Endothelial cell (in vitro differentiated cells): Measurements from ENCODE around the gene ATP1A1. TPM values are rescaled to one million over a fixed set of nuclear protein-coding genes. Genes with fewer than 3 reads are reported as not detected.

Experiments used
- DNase-seq: peaks from one replicate; pipeline ENCODE4 v3.0.0; 2021; ENCODE audit warnings: low spot score
- H3K27ac Mint-ChIP-seq: one replicate; pipeline ENCODE4 v1.8.0; 2021; ENCODE audit warnings: mixed read lengths, inconsistent platforms; ENCODE audit not compliant: unreplicated experiment
- H3K27me3 Mint-ChIP-seq: one replicate; pipeline ENCODE4 v1.8.0; 2021; ENCODE audit warnings: mild to moderate bottlenecking, moderate library complexity, mixed read lengths, inconsistent platforms; ENCODE audit not compliant: unreplicated experiment
- H3K36me3 Mint-ChIP-seq: one replicate; pipeline ENCODE4 v1.8.0; 2021; ENCODE audit warnings: mild to moderate bottlenecking, low read depth, mixed read lengths, inconsistent platforms; ENCODE audit not compliant: unreplicated experiment
- H3K4me1 Mint-ChIP-seq: one replicate; pipeline ENCODE4 v1.8.0; 2021; ENCODE audit warnings: mild to moderate bottlenecking, mixed read lengths, inconsistent platforms; ENCODE audit not compliant: unreplicated experiment
- H3K4me3 Mint-ChIP-seq: one replicate; pipeline ENCODE4 v1.8.0; 2021; ENCODE audit warnings: mild to moderate bottlenecking, mixed read lengths, inconsistent platforms; ENCODE audit not compliant: unreplicated experiment
- H3K9me3 Mint-ChIP-seq: one replicate; pipeline ENCODE4 v1.8.0; 2021; ENCODE audit warnings: mixed read lengths, inconsistent platforms; ENCODE audit not compliant: unreplicated experiment
- total RNA-seq: library from RNA; stranded (reverse); fragmentation: NEBNext Ultra II Directional; extraction: Animal tissue kit (Norgen Biotek cat#: 25700); gene quantifications from one replicate; pipeline ENCODE4 v1.2.1, GENCODE V29; 2021; ENCODE audit not compliant: unreplicated experiment
- TF ChIP-seq, protein P1 (sequence below): fragments of 200-600 bp; sonication (generic); IDR thresholded peaks from one replicate; pipeline ENCODE4 v1.5.0; 2021; ENCODE audit warnings: antibody characterized with exemption; ENCODE audit not compliant: unreplicated experiment

Gene ATP1A1
- total RNA-seq, 1 donor from 2014 or later, result 156 TPM

DNA sequence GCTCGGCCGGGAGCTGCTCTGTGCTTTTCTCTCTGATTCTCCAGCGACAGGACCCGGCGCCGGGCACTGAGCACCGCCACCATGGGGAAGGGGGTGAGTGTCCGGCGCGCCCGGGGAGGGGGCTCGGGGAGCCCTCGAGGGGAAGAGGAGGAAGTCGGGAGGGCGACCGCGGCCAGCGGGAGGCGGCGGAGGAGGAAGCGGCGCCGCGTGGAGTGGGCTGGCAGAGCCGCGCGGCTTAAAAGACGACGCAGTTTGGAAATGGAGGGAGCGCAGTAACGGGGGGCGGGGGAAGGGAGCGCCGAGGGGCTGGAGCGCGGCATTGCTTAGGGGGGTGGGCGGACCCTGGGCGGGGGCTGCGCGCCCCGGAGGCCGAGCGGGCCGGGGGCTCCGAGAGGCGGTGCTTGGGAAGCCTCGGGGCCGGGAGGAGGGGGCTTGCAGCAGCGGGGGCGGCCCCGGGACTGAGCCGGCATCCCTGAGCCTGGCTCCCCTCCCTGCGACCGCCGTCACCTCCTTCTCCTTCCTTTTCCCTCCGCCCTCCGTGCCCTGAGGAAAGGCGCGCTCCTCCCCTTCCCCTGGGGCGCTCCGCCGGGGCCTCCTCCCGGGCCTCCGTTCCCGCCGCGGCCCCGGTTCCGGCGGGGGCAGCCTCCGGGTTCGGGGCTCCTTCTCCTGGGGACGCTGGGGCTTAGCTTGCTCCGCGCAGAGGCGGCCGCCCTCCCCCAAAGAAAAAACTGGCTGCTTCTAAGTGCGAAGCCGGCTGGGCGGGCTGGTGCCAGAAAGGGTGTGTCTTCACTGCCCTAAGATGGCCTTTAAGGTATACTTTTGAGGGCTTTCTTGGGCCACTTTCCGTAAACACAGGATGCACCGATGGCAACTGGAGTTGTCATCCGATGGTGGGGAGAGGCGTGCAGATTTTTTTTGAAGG lies 648 bp downstream of the ATP1A1 start:
- H3K36me3 Mint-ChIP-seq, result peaks cover 7% of the 10 kb centered on the region
- peaks cover 40% of the 10 kb centered on the region for H3K4me1 Mint-ChIP-seq
- H3K4me3 Mint-ChIP-seq, result peak overlapping the region; percentile 97
- peak; percentile 66 for DNase-seq
- no peaks in the 10 kb centered on the region for H3K9me3 Mint-ChIP-seq
- H3K27me3 Mint-ChIP-seq, result peaks cover 10% of the 10 kb centered on the region
- H3K27ac Mint-ChIP-seq, result peak overlapping the region; percentile 89
- TF ChIP-seq, protein P1, sequence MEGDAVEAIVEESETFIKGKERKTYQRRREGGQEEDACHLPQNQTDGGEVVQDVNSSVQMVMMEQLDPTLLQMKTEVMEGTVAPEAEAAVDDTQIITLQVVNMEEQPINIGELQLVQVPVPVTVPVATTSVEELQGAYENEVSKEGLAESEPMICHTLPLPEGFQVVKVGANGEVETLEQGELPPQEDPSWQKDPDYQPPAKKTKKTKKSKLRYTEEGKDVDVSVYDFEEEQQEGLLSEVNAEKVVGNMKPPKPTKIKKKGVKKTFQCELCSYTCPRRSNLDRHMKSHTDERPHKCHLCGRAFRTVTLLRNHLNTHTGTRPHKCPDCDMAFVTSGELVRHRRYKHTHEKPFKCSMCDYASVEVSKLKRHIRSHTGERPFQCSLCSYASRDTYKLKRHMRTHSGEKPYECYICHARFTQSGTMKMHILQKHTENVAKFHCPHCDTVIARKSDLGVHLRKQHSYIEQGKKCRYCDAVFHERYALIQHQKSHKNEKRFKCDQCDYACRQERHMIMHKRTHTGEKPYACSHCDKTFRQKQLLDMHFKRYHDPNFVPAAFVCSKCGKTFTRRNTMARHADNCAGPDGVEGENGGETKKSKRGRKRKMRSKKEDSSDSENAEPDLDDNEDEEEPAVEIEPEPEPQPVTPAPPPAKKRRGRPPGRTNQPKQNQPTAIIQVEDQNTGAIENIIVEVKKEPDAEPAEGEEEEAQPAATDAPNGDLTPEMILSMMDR, result no peak

DNA sequence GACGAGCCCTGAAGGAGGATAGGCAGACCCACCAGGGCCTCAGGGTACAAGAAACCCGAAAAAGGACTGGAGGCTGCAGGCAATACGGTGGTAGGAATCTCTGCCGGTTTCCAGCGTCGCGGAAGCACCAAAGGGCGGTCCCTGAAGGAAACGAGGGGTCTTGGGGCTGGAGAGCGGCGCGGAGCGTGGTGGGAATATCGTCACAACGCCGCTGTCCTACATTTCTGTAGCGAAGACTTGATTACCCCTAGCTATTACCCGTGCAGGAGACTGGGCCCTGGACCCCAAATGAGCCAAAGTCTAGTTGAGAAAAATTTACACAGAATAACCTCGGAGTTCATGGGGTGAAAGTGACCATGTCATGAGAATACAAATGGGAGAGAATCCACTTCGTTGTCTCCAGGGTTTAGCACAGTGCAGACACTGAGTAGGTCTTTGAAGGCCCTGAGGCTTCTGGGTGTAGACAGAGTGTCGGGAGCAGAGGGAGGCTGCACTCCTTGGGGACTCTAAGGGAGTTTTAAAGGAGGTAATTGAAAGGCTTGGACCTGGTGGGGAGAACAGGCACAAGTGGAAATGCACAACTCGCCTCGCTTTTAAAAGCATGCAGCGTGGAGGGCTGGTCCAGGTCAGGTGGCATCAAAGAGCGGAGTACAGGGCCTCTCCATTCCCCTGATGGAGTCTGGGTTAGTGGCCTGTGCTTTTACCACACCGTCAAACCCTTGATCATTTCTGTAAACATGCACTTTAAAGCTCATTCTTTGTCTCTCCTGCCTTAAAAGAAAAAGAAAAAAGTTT lies 1.5 kb downstream of the ATP1A1 start:
- DNase-seq, result peak; percentile 21
- peaks cover 40% of the 10 kb centered on the region for H3K4me1 Mint-ChIP-seq
- H3K27ac Mint-ChIP-seq, result peak overlapping the region; percentile 89
- peaks cover 7% of the 10 kb centered on the region for H3K36me3 Mint-ChIP-seq
- no peaks in the 10 kb centered on the region for H3K9me3 Mint-ChIP-seq
- H3K27me3 Mint-ChIP-seq, result peaks cover 10% of the 10 kb centered on the region
- TF ChIP-seq, protein P1, result no peak
- H3K4me3 Mint-ChIP-seq, result peak overlapping the region; percentile 97

DNA sequence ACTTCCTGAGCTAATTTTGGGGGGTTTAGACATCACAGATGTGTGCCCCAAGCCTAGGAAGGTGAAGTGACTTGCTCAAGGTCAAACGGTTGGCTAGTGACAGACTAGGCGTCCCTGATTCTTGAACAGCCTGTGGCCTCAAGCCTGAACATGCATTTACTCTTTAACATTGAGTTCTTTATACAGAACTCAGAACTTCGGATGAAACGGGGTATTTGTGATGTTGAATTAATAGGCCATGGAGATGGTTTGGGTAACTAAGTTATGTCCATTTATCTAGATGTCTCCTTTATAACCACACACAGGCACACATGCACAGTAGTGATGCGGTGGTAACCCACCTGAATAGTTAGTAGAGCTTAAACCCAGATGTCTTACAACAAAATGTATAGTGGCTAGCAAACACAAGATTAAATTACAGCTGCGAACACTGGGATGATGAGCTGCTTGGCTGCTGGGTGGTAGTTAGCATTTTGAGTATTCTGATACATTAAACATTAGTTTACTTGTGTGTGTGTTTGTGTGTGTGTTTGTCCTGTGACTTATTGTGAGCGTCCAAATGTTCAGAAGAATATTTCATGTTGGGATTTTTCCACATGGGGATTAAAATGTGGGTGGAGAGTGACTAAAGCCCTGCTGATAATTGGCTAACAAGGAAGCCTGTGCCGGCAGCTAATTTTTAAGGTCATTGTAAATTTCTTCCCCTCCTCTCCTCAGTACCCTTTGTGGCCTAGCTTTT lies 2.3 kb downstream of the ATP1A1 start:
- H3K4me3 Mint-ChIP-seq, result peak overlapping the region; percentile 97
- peaks cover 41% of the 10 kb centered on the region for H3K4me1 Mint-ChIP-seq
- no peak for DNase-seq
- H3K27me3 Mint-ChIP-seq, result peaks cover 10% of the 10 kb centered on the region
- peak overlapping the region; percentile 68 for H3K27ac Mint-ChIP-seq
- H3K36me3 Mint-ChIP-seq, result peaks cover 7% of the 10 kb centered on the region
- TF ChIP-seq, protein P1, result no peak
- H3K9me3 Mint-ChIP-seq, result no peaks in the 10 kb centered on the region

DNA sequence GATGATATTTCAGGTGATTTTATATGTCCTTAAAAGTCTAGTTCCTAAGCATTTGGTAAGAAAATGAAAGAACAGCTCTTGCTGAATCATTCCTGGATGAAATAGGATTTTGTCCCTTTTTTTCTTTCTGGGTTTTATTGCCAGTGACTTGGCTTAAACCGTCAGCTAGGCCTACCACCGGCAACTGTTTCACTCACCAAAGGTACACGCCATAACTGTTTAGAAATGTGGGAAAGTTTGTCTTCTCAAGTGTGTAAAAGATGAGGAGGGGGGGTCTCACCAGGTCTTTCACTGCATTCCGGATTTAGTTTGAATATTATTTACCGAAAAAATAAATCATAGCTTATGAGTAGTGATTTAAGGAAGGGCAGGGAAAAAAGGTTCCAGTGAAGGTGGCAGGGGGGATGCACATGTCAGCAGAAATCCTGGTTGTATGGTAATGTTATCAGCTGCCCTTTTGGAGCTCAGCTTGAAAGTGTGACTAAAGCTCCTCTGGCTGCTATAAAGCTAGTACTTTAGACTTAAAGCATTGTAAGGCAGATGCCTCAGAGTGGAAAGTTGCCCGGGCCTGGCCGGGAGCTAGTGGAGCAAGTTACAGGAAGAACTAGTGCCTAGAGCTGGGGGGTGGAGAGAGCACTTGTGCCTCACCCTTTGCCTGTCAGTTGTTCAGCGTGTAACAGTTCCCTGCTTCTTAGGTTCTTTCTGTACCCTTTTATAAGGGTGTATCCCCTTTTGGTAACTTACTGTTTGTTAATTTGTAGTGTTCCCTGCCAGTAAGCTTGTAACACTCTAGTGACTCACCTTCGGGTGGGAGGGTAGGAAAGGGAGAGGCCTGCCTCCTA lies 3.1 kb downstream of the ATP1A1 start:
- TF ChIP-seq, protein P1, result no peak
- Mint-ChIP-seq H3K4me3 (no peak overlapping the region), H3K27me3 (peaks cover 10% of the 10 kb centered on the region), H3K9me3 (no peaks in the 10 kb centered on the region), H3K27ac (no peak overlapping the region), H3K4me1 (peaks cover 49% of the 10 kb centered on the region), H3K36me3 (peaks cover 7% of the 10 kb centered on the region)
- no peak for DNase-seq
